ENCODE measurements around the gene C2CD3.

- TF ChIP-seq POLR2AphosphoS5 (IDR thresholded peaks at IDR 0.05; ENCODE audit: low read depth, low read length) (no peak), SIN3A (IDR thresholded peaks at IDR 0.05; ENCODE audit: borderline replicate concordance, insufficient read depth, low read length) (no peak)
These were observed 159.3 kb downstream of the C2CD3 start for GRCh38 chr11:74011360-74012073.
